NCI-H345 treated with DMSO at 0.1 percent for 48 hours (cell line): Measurements from ENCODE around the gene ME2.
"Not testable (repeated sequence)": the region's sequence is repeated elsewhere in the genome, so short reads cannot be mapped to it uniquely, and the experiment has no call there.

ENCODE experiments used
- DNase-seq: peaks from one replicate; lab custom pipeline; 2025; ENCODE audit not compliant: unreplicated experiment; lab: John Stamatoyannopoulos, UW

Gene ME2

GRCh38 chr18:50878345-50879301 lies at the start of gene ME2:
ME2 (plus strand) TSS chr18:50879118; CDS start chr18:50895821, 16,703 bp downstream.
- DNase-seq = peak; percentile 75

- no peak for DNase-seq
These were observed 49.3 kb upstream of the ME2 start for GRCh38 chr18:50829644-50830043.

GRCh38 chr18:50830544-50830943 lies 48.4 kb upstream of the ME2 start:
- DNase-seq = no peak

- DNase-seq = no peak
These were observed 46.2 kb upstream of the ME2 start for GRCh38 chr18:50832754-50833153.

GRCh38 chr18:50833496-50833895 lies 45.4 kb upstream of the ME2 start:
- DNase-seq = not testable (repeated sequence)

- DNase-seq = no peak
These were observed 42.4 kb upstream of the ME2 start for GRCh38 chr18:50836521-50836957.

GRCh38 chr18:50839341-50839740 lies 39.6 kb upstream of the ME2 start:
- DNase-seq = no peak

- no peak for DNase-seq
These were observed 38.9 kb upstream of the ME2 start for GRCh38 chr18:50839996-50840395.

GRCh38 chr18:50842846-50843245 lies 36.1 kb upstream of the ME2 start:
- no peak for DNase-seq

GRCh38 chr18:50844554-50844953 lies 34.4 kb upstream of the ME2 start:
- DNase-seq = no peak

- no peak for DNase-seq
These were observed 34.0 kb upstream of the ME2 start for GRCh38 chr18:50844960-50845359.

- DNase-seq = no peak
These were observed 31.7 kb upstream of the ME2 start for GRCh38 chr18:50847192-50847591.

- no peak for DNase-seq
These were observed 30.8 kb upstream of the ME2 start for GRCh38 chr18:50848061-50848551.

GRCh38 chr18:50848991-50849390 lies 29.9 kb upstream of the ME2 start:
- DNase-seq = no peak

GRCh38 chr18:50849419-50849821 lies 29.5 kb upstream of the ME2 start:
- no peak for DNase-seq

- DNase-seq = no peak
These were observed 28.4 kb upstream of the ME2 start for GRCh38 chr18:50850307-50851065.

- no peak for DNase-seq
These were observed 25.1 kb upstream of the ME2 start for GRCh38 chr18:50853863-50854271.

- DNase-seq = no peak
These were observed 22.8 kb upstream of the ME2 start for GRCh38 chr18:50855976-50856757.

GRCh38 chr18:50857166-50857565 lies 21.8 kb upstream of the ME2 start:
- not testable (repeated sequence) for DNase-seq

- DNase-seq = no peak
These were observed 21.2 kb upstream of the ME2 start for GRCh38 chr18:50857694-50858093.
